ENCODE results near the gene LPIN3. TPM values are rescaled to one million over a fixed set of nuclear protein-coding genes. Genes with fewer than 3 reads are reported as not detected.

LPIN3 gene
- total RNA-seq, 1 donor from 2014 or later = 1.2 TPM

- intact Hi-C loops (cut with micrococcal nuclease) = no loop called here
Observed at GRCh38 chr20:41349943-41350342, 9.3 kb downstream of the LPIN3 start.

- intact Hi-C loops (cut with micrococcal nuclease) = no loop called here
Observed at GRCh38 chr20:41350408-41350962, 9.9 kb downstream of the LPIN3 start.

GRCh38 chr20:41352106-41352505 is 11.5 kb downstream of the LPIN3 start:
- intact Hi-C loops (cut with micrococcal nuclease) = no loop called here

GRCh38 chr20:41352666-41353065 is 12.0 kb downstream of the LPIN3 start:
- intact Hi-C loops (cut with micrococcal nuclease) = no loop called here

GRCh38 chr20:41353530-41353929 is 12.9 kb downstream of the LPIN3 start:
- intact Hi-C loops (cut with micrococcal nuclease) = no loop called here

- intact Hi-C loops (cut with micrococcal nuclease) = no loop called here
Observed at GRCh38 chr20:41355192-41355591, 14.6 kb downstream of the LPIN3 start.

- intact Hi-C loops (cut with micrococcal nuclease) = no loop called here
Observed at GRCh38 chr20:41355598-41356203, 15.1 kb downstream of the LPIN3 start.

- intact Hi-C loops (cut with micrococcal nuclease) = no loop called here
Observed at GRCh38 chr20:41356951-41357350, 16.3 kb downstream of the LPIN3 start.

- intact Hi-C loops (cut with micrococcal nuclease) = no loop called here
Observed at GRCh38 chr20:41357424-41358163, 17.0 kb downstream of the LPIN3 start.

- intact Hi-C loops (cut with micrococcal nuclease) = no loop called here
Observed at GRCh38 chr20:41358230-41358629, 17.6 kb downstream of the LPIN3 start.

- intact Hi-C loops (cut with micrococcal nuclease) = no loop called here
Observed at GRCh38 chr20:41358717-41359116, 18.1 kb downstream of the LPIN3 start.

- intact Hi-C loops (cut with micrococcal nuclease) = no loop called here
Observed at GRCh38 chr20:41359541-41360011, 19.0 kb downstream of the LPIN3 start.

GRCh38 chr20:41360831-41361756 is 20.5 kb downstream of the LPIN3 start:
- intact Hi-C loops (cut with micrococcal nuclease) = no loop called here

GRCh38 chr20:41361757-41362747 is 21.4 kb downstream of the LPIN3 start:
- intact Hi-C loops (cut with micrococcal nuclease) = no loop called here

GRCh38 chr20:41362748-41363140 is 22.1 kb downstream of the LPIN3 start:
- intact Hi-C loops (cut with micrococcal nuclease) = no loop called here

- intact Hi-C loops (cut with micrococcal nuclease) = no loop called here
Observed at GRCh38 chr20:41363601-41364000, 23.0 kb downstream of the LPIN3 start.

- intact Hi-C loops (cut with micrococcal nuclease) = no loop called here
Observed at GRCh38 chr20:41364236-41364855, 23.7 kb downstream of the LPIN3 start.

GRCh38 chr20:41364967-41365765 is 24.5 kb downstream of the LPIN3 start:
- intact Hi-C loops (cut with micrococcal nuclease) = no loop called here

All from T-helper 2 cell treated with Interferon-gamma antibody and Interleukin-4, amounts not matched to agents 100 ng/mL and 5 ng/mL, for 36 hours (primary cell).